SK-N-SH (cell line): ENCODE measurements around the gene COIL. TPM values are rescaled to one million over a fixed set of nuclear protein-coding genes. Genes with fewer than 3 reads are reported as not detected.

Experiments
- CTCF ChIA-PET: fragments of 300-600, 350-600 bp; formaldehyde crosslinking; extraction: SDS; loops from one replicate; lab custom pipeline; 2021; lab: Yijun Ruan, JAX
- POLR2A ChIA-PET: fragments of 350-600 bp; sonication (Branson Sonifier 250); formaldehyde crosslinking; extraction: SDS; loops from one replicate; lab custom pipeline; 2020; ENCODE audit warnings: antibody characterized with exemption, inconsistent platforms; lab: Yijun Ruan, JAX
- DNase-seq: peaks from one replicate; pipeline ENCODE4 v3.0.0; 2012
- H2AFZ ChIP-seq: fragments of 200-600 bp; sonication (generic); 2 replicates; pipeline ENCODE4 v1.8.1; 2016; ENCODE audit warnings: antibody characterized with exemption, mild to moderate bottlenecking, low read depth
- H3F3A ChIP-seq: fragments of 200-600 bp; sonication (generic); replicated peaks from 2 replicates; pipeline ENCODE3; 2016; ENCODE audit warnings: antibody characterized with exemption, mild to moderate bottlenecking; ENCODE audit not compliant: insufficient read depth
- H3K27ac ChIP-seq, 2 experiments: fragments of 200-500 bp in 1 of 2; fragments of 200-600 bp in 1 of 2; sonication (Bioruptor generic) in 1 of 2; sonication (generic), shearing (Covaris generic) in 1 of 2; 2 replicates each; pipeline versions ENCODE4 v1.5.1 to v1.6.1; 2014 to 2016; ENCODE audit warnings: low read depth in 2 of 2, inconsistent platforms in 1 of 2, low read length in 1 of 2, mild to moderate bottlenecking in 1 of 2, mixed read lengths in 1 of 2
- H3K27me3 ChIP-seq: fragments of 200-600 bp; sonication (generic), shearing (Covaris generic); 2 replicates; pipeline ENCODE4 v1.6.1; 2016; ENCODE audit warnings: mixed run types; ENCODE audit not compliant: insufficient read depth
- H3K36me3 ChIP-seq, 2 experiments: fragments of 200-500 bp in 1 of 2; fragments of 200-600 bp in 1 of 2; sonication (Bioruptor generic) in 1 of 2; sonication (generic) in 1 of 2; replicated peaks in 1 of 2; 2 replicates each; pipeline versions ENCODE3 to v1.5.1; 2014 to 2016; ENCODE audit warnings: low read length in 1 of 2, mild to moderate bottlenecking in 1 of 2; ENCODE audit not compliant: insufficient read depth in 2 of 2, control insufficient read depth in 1 of 2
- H3K4me1 ChIP-seq, 2 experiments: fragments of 200-500 bp in 1 of 2; fragments of 200-600 bp in 1 of 2; sonication (Bioruptor generic) in 1 of 2; sonication (generic), shearing (Covaris generic) in 1 of 2; 2 replicates each; pipeline versions ENCODE4 v1.5.1 to v1.6.1; 2014 to 2016; ENCODE audit warnings: low read depth in 1 of 2, low read length in 1 of 2, mixed run types in 1 of 2; ENCODE audit not compliant: insufficient read depth in 2 of 2, control insufficient read depth in 1 of 2
- H3K4me2 ChIP-seq: fragments of 200-600 bp; sonication (generic), shearing (Covaris generic); 2 replicates; pipeline ENCODE4 v1.6.1; 2017; ENCODE audit warnings: mixed run types
- H3K4me3 ChIP-seq, 2 experiments: fragments of 200-500 bp in 1 of 2; fragments of 200-600 bp in 1 of 2; sonication (Bioruptor generic) in 1 of 2; sonication (generic), shearing (Covaris generic) in 1 of 2; 2 replicates each; pipeline versions ENCODE4 v1.5.1 to v1.8.1; 2014 to 2016; ENCODE audit warnings: low read depth in 2 of 2, inconsistent platforms in 1 of 2, low read length in 1 of 2, mild to moderate bottlenecking in 1 of 2, mixed read lengths in 1 of 2, moderate library complexity in 1 of 2
- H3K79me2 ChIP-seq: fragments of 200-600 bp; sonication (generic); 2 replicates; pipeline ENCODE4 v1.8.1; 2017; ENCODE audit warnings: mild to moderate bottlenecking; ENCODE audit not compliant: insufficient read depth
- H3K9ac ChIP-seq: fragments of 200-600 bp; sonication (generic); 2 replicates; pipeline ENCODE4 v1.6.1; 2017; ENCODE audit warnings: mixed run types
- H3K9me2 ChIP-seq: fragments of 200-600 bp; sonication (generic); 2 replicates; pipeline ENCODE4 v1.6.1; 2017; ENCODE audit warnings: mixed run types
- H3K9me3 ChIP-seq: fragments of 200-600 bp; sonication (generic); 2 replicates; pipeline ENCODE4 v1.6.1; 2017; ENCODE audit warnings: mixed run types, mild to moderate bottlenecking, moderate library complexity
- H4K20me1 ChIP-seq: fragments of 200-600 bp; sonication (generic); 2 replicates; pipeline ENCODE4 v1.6.1; 2017; ENCODE audit warnings: mild to moderate bottlenecking, mixed run types; ENCODE audit not compliant: insufficient read depth
- CHD2 ChIP-seq: fragments of 150-350 bp; IDR thresholded peaks from 2 replicates; pipeline ENCODE4 v1.6.1; 2018; ENCODE audit warnings: low read length; ENCODE audit not compliant: partially characterized antibody
- CTCF ChIP-seq: fragments of 200-600 bp; sonication (generic); IDR thresholded peaks from 2 replicates; pipeline ENCODE4 v1.6.1; 2017; ENCODE audit warnings: antibody characterized with exemption, mild to moderate bottlenecking, moderate library complexity
- ELF1 ChIP-seq: IDR thresholded peaks from 2 replicates; pipeline ENCODE4 v1.4.0; 2012
- EP300 ChIP-seq, 2 experiments: IDR thresholded peaks; 2 replicates each; pipeline versions ENCODE4 v1.4.0 to v1.6.1; 2012; ENCODE audit warnings: borderline replicate concordance in 1 of 2, low read depth in 1 of 2, low read length in 1 of 2
- FOSL2 ChIP-seq: IDR thresholded peaks from 2 replicates; pipeline ENCODE4 v1.4.0; 2012; ENCODE audit warnings: low read depth, mild to moderate bottlenecking, moderate library complexity, borderline replicate concordance
- FOXJ3 ChIP-seq: sonication (generic); formaldehyde crosslinking; IDR thresholded peaks from 2 replicates; pipeline ENCODE4 v1.5.1; 2020; ENCODE audit warnings: mild to moderate bottlenecking, missing genetic modification reagents
- GABPA ChIP-seq: IDR thresholded peaks from 2 replicates; pipeline ENCODE4 v1.4.0; 2012; ENCODE audit warnings: low read depth, mild to moderate bottlenecking
- IRF3 ChIP-seq: fragments of 150-350 bp; IDR thresholded peaks from 2 replicates; pipeline ENCODE4 v1.6.1; 2016; ENCODE audit warnings: mild to moderate bottlenecking, low read depth, low read length
- JUND ChIP-seq: IDR thresholded peaks from 2 replicates; pipeline ENCODE4 v1.4.0; 2012
- MAX ChIP-seq: IDR thresholded peaks from 2 replicates; pipeline ENCODE4 v1.4.0; 2012; ENCODE audit warnings: low read depth
- PBX3 ChIP-seq: IDR thresholded peaks from 2 replicates; pipeline ENCODE4; 2012
- RAD21 ChIP-seq: IDR thresholded peaks from 2 replicates; pipeline ENCODE4 v1.6.1; 2012; ENCODE audit warnings: mild to moderate bottlenecking, low read length
- RCOR1 ChIP-seq: fragments of 150-350 bp; IDR thresholded peaks from 2 replicates; pipeline ENCODE4 v1.6.1; 2017; ENCODE audit warnings: antibody characterized with exemption, low read length
- RXRA ChIP-seq: IDR thresholded peaks from 2 replicates; pipeline ENCODE4 v1.4.0; 2012; ENCODE audit warnings: low read depth, mild to moderate bottlenecking, borderline replicate concordance
- SIN3A ChIP-seq: IDR thresholded peaks from 2 replicates; pipeline ENCODE4 v1.6.1; 2012; ENCODE audit warnings: low read depth, mild to moderate bottlenecking, low read length, moderate library complexity, borderline replicate concordance
- SMC3 ChIP-seq: IDR thresholded peaks from 2 replicates; pipeline ENCODE4 v1.6.1; 2012; ENCODE audit warnings: low read depth, low read length, improper control_type of control experiment
- TCF12 ChIP-seq: IDR thresholded peaks from 2 replicates; pipeline ENCODE4 v1.4.0; 2012
- TEAD4 ChIP-seq: IDR thresholded peaks from 2 replicates; pipeline ENCODE4 v1.4.0; 2012; ENCODE audit warnings: mild to moderate bottlenecking, borderline replicate concordance; ENCODE audit not compliant: insufficient read depth
- USF1 ChIP-seq: IDR thresholded peaks from 2 replicates; pipeline ENCODE4 v1.4.0; 2012; ENCODE audit warnings: low read depth, borderline replicate concordance
- WGBS: methylation state at CpG from one replicate; pipeline ENCODE4 v1.1.6; 2017; ENCODE audit warnings: low lambda C conversion rate; 5-methylcytosine and 5-hydroxymethylcytosine counted together
- polyA plus RNA-seq, 3 experiments: library from polyadenylated mRNA; depleted of rRNA; stranded (reverse); fragments of >200 nt; gene quantifications; 2 replicates each; pipeline ENCODE4 v1.2.3, GENCODE V29; 2012

COIL gene
- polyA plus RNA-seq, 1 of the 3 experiments (the other 2 are of a cell fraction), result 3.9 TPM

- H3K9me3 ChIP-seq, result no peaks in the 10 kb centered on the region
- no peaks in the 10 kb centered on the region for H3K79me2 ChIP-seq
- no peaks in the 10 kb centered on the region for H3F3A ChIP-seq
- no peaks in the 10 kb centered on the region for H3K27me3 ChIP-seq
- POLR2A ChIA-PET, result no interaction called here
- H3K36me3 ChIP-seq, result no peaks in the 10 kb centered on the region
- no peaks in the 10 kb centered on the region for H4K20me1 ChIP-seq
- CTCF ChIA-PET, result interaction anchor here (0.6 to 3.4 kb wide), 45 partner anchors 10 to 1315 kb away, joined by 3 to 44 read pairs (median 4); partner anchors contain the start of genes AKAP1, COIL and TRIM25
- no peak overlapping the region for H3K9ac ChIP-seq
- H3K4me3 ChIP-seq, result 0 out of 4 replicates have a peak overlapping the region, but pooled peaks of 1 of the 2 experiments have one; percentile 20
- no peaks in the 10 kb centered on the region for H3K9me2 ChIP-seq
- H3K4me1 ChIP-seq, result peaks cover 0 to 5% of the 10 kb centered on the region in 2 experiments; a peak in 1 of 4 replicates
- peak overlapping the region; percentile 60; the same call in 1 of the 2 replicates for H2AFZ ChIP-seq
- peak overlapping the region; percentile 21; the same call in 1 of the 2 replicates for H3K4me2 ChIP-seq
- WGBS, result 28% methylated on average over 7 of the region's 7 CpGs
- no peak for TF ChIP-seq SIN3A
- no peak for TF ChIP-seq USF1
- no peak for TF ChIP-seq RXRA
- no peak for TF ChIP-seq EP300 (IDR thresholded peaks at IDR 0.05; ENCODE audit: borderline replicate concordance in 1 of 2, low read depth in 1 of 2, low read length in 1 of 2)
- no peak for TF ChIP-seq FOXJ3 (CRISPR knock-in tag)
- no peak for TF ChIP-seq ELF1
- TF ChIP-seq FOSL2, result no peak
- no peak for TF ChIP-seq MAX
- TF ChIP-seq CTCF, result peak; percentile 76
- TF ChIP-seq SMC3, result peak; percentile 49; the same call in 1 of the 2 replicates
- no peak for TF ChIP-seq CHD2
- no peak for TF ChIP-seq JUND
- TF ChIP-seq PBX3, result peak; percentile 75
- no peak for TF ChIP-seq GABPA
- no peak for TF ChIP-seq TEAD4
- TF ChIP-seq RAD21, result peak; percentile 76
- TF ChIP-seq IRF3, result no peak
- no peak for TF ChIP-seq TCF12
- no peak for TF ChIP-seq RCOR1
- no peak overlapping the region for H3K27ac ChIP-seq
- peak; percentile 76 for DNase-seq
These were observed 49.0 kb upstream of the COIL start for GRCh38 chr17:57009737-57010445.
